OCI-LY7 (cell line): ENCODE results near the gene PDCD6IP. TPM values are rescaled to one million over a fixed set of nuclear protein-coding genes. Genes with fewer than 3 reads are reported as not detected.

ENCODE experiments used
- BruUV-seq: library from RNA; stranded (reverse); fragments of 400-500 nt; replicated peaks from 2 replicates; lab custom pipeline; 2021; lab: Mats Ljungman, UMichigan
- CTCF ChIA-PET: fragments of 300-600 bp; sonication (Branson Sonifier 250); formaldehyde crosslinking; loops from one replicate; lab custom pipeline; 2022; ENCODE audit warnings: antibody characterized with exemption; ENCODE audit not compliant: unreplicated experiment; lab: Charles Lee
- POLR2A ChIA-PET: fragments of 300-600 bp; sonication (Branson Sonifier 250); formaldehyde crosslinking; loops from one replicate; lab custom pipeline; 2022; ENCODE audit warnings: antibody characterized with exemption; lab: Charles Lee
- DNase-seq: peaks from one replicate; pipeline ENCODE4 v3.0.0-alpha.2; 2015; ENCODE audit warnings: low spot score
- H2AFZ ChIP-seq: fragments of 200-600 bp; sonication (generic), shearing (Covaris generic); 2 replicates; pipeline ENCODE4 v1.6.1; 2014; ENCODE audit warnings: mild to moderate bottlenecking, antibody characterized with exemption, low read length, moderate library complexity
- H3K27ac ChIP-seq: fragments of 200-600 bp; sonication (generic); 2 replicates; pipeline ENCODE4 v1.5.1; 2014; ENCODE audit warnings: mixed run types, low read depth, mild to moderate bottlenecking, moderate library complexity, low read length, inconsistent platforms; ENCODE audit not compliant: poor library complexity, severe bottlenecking
- H3K36me3 ChIP-seq: fragments of 200-600 bp; sonication (generic); 2 replicates; pipeline ENCODE4 v1.6.1; 2014; ENCODE audit warnings: mild to moderate bottlenecking, antibody characterized with exemption, low read length, moderate library complexity, mixed read lengths; ENCODE audit not compliant: insufficient read depth
- H3K4me1 ChIP-seq: fragments of 200-600 bp; sonication (generic); 2 replicates; pipeline ENCODE4 v1.5.1; 2014; ENCODE audit warnings: mild to moderate bottlenecking, low read length; ENCODE audit not compliant: insufficient read depth, poor library complexity, severe bottlenecking
- H3K4me2 ChIP-seq: fragments of 200-600 bp; sonication (generic); 2 replicates; pipeline ENCODE4 v1.6.1; 2014; ENCODE audit warnings: mild to moderate bottlenecking, low read length
- H3K4me3 ChIP-seq: fragments of 200-600 bp; sonication (generic); 2 replicates; pipeline ENCODE4 v1.5.1; 2014; ENCODE audit warnings: mild to moderate bottlenecking, low read depth, low read length; ENCODE audit not compliant: poor library complexity, severe bottlenecking
- H3K79me2 ChIP-seq: fragments of 200-600 bp; sonication (generic); 2 replicates; pipeline ENCODE4 v1.6.1; 2016; ENCODE audit warnings: low read depth, mild to moderate bottlenecking, low read length, moderate library complexity, mixed read lengths; ENCODE audit not compliant: insufficient read depth
- H3K9me2 ChIP-seq: fragments of 200-600 bp; sonication (generic); 2 replicates; pipeline ENCODE4 v1.6.1; 2016; ENCODE audit warnings: mild to moderate bottlenecking, low read length, mixed read lengths; ENCODE audit not compliant: insufficient read depth
- H3K9me3 ChIP-seq: fragments of 200-600 bp; sonication (generic); 2 replicates; pipeline ENCODE4 v1.6.1; 2014; ENCODE audit warnings: mild to moderate bottlenecking, mixed run types, low read length, mixed read lengths
- H4K20me1 ChIP-seq: fragments of 200-600 bp; sonication (generic); 2 replicates; pipeline ENCODE4 v1.6.1; 2014; ENCODE audit warnings: mild to moderate bottlenecking, antibody characterized with exemption, low read length, moderate library complexity, mixed read lengths; ENCODE audit not compliant: insufficient read depth
- CTCF ChIP-seq: fragments of 200-600 bp; sonication (generic); conservative IDR thresholded peaks from 2 replicates; pipeline ENCODE4 v1.5.1; 2014; ENCODE audit warnings: mild to moderate bottlenecking, antibody characterized with exemption, low read length, moderate library complexity, mixed read lengths
- EZH2phosphoT487 ChIP-seq: fragments of 200-600 bp; sonication (generic); IDR thresholded peaks from 2 replicates; pipeline ENCODE4 v1.6.1; 2018; ENCODE audit warnings: low read depth, borderline replicate concordance, mild to moderate bottlenecking, mixed run types, antibody characterized with exemption, low read length, moderate library complexity, mixed read lengths
- intact Hi-C: fragments of 100-400 bp; cut with micrococcal nuclease; formaldehyde crosslinking; loops from one replicate; pipeline ENCODE4 v1.10.0; 2022; ENCODE audit not compliant: unreplicated experiment
- total RNA-seq, 2 experiments: library from RNA; depleted of rRNA in 1 of 2; stranded (reverse); fragments of >200 nt in 1 of 2; shearing (Covaris generic) in 1 of 2; gene quantifications; 2 replicates each; pipeline ENCODE4 v1.2.3, GENCODE V29; 2014 to 2022

Gene PDCD6IP
- total RNA-seq, 2 experiments from 2014 or later, result 75.5 to 216 TPM

- Histone ChIP-seq H3K4me3 (no peak overlapping the region), H3K27ac (no peak overlapping the region), H4K20me1 (no peaks in the 10 kb centered on the region), H3K4me2 (no peak overlapping the region), H3K79me2 (peaks cover 10% of the 10 kb centered on the region; the same call in 1 of the 2 replicates), H3K4me1 (no peaks in the 10 kb centered on the region), H3K36me3 (peaks cover 88% of the 10 kb centered on the region), H3K9me3 (no peaks in the 10 kb centered on the region), H2AFZ (no peak overlapping the region), H3K9me2 (no peaks in the 10 kb centered on the region)
- no peak for DNase-seq
- no peak for TF ChIP-seq EZH2phosphoT487
- TF ChIP-seq CTCF, result no peak
- ChIA-PET CTCF (no interaction called here), POLR2A (no interaction called here)
- intact Hi-C loops, result no loop called here
- BruUV-seq, result no TSS peak
These were observed 23.6 kb downstream of the PDCD6IP start for GRCh38 chr3:33821989-33822388.

GRCh38 chr3:33823821-33824220, 25.4 kb downstream of the PDCD6IP start:
- no peak overlapping the region for H3K4me3 ChIP-seq
- H3K4me2 ChIP-seq, result no peak overlapping the region
- H3K79me2 ChIP-seq, result peaks cover 10% of the 10 kb centered on the region; the same call in 1 of the 2 replicates
- H3K27ac ChIP-seq, result no peak overlapping the region
- DNase-seq, result no peak
- H3K9me3 ChIP-seq, result no peaks in the 10 kb centered on the region
- intact Hi-C loops, result no loop called here
- H2AFZ ChIP-seq, result no peak overlapping the region
- H3K4me1 ChIP-seq, result no peaks in the 10 kb centered on the region
- peaks cover 93% of the 10 kb centered on the region for H3K36me3 ChIP-seq
- H4K20me1 ChIP-seq, result no peaks in the 10 kb centered on the region
- POLR2A ChIA-PET, result interaction anchor here (1.1 to 2.2 kb wide), 2 partner anchors 12 to 211 kb away, joined by 3 to 7 read pairs; no protein-coding TSS in a partner anchor
- CTCF ChIA-PET, result no interaction called here
- no peak for TF ChIP-seq CTCF
- no peak for TF ChIP-seq EZH2phosphoT487
- no TSS peak for BruUV-seq
- H3K9me2 ChIP-seq, result no peaks in the 10 kb centered on the region

GRCh38 chr3:33825111-33825510, 26.7 kb downstream of the PDCD6IP start:
- H4K20me1 ChIP-seq, result no peaks in the 10 kb centered on the region
- ChIA-PET CTCF (no interaction called here), POLR2A (interaction anchor here (0.6 to 1.2 kb wide), 3 partner anchors 20 to 35 kb away, joined by 3 read pairs; no protein-coding TSS in a partner anchor)
- H3K4me3 ChIP-seq, result no peak overlapping the region
- TF ChIP-seq CTCF, result no peak
- no peak for DNase-seq
- no peaks in the 10 kb centered on the region for H3K4me1 ChIP-seq
- H3K36me3 ChIP-seq, result peaks cover 96% of the 10 kb centered on the region
- no peak overlapping the region for H3K4me2 ChIP-seq
- H2AFZ ChIP-seq, result no peak overlapping the region
- H3K9me3 ChIP-seq, result no peaks in the 10 kb centered on the region
- intact Hi-C loops, result no loop called here
- no TSS peak for BruUV-seq
- H3K27ac ChIP-seq, result no peak overlapping the region
- peaks cover 6% of the 10 kb centered on the region; the same call in 1 of the 2 replicates for H3K79me2 ChIP-seq
- no peaks in the 10 kb centered on the region for H3K9me2 ChIP-seq
